GM21576 (cell line): ENCODE results near the gene EIF4B.
"Not testable (repeated sequence)": the region's sequence is repeated elsewhere in the genome, so short reads cannot be mapped to it uniquely, and the experiment has no call there.

Experiments
- ATAC-seq: cut with Tn5 transposase; IDR thresholded peaks from one replicate; pipeline ENCODE4 v1.9.1; 2021; ENCODE audit warnings: mild to moderate bottlenecking, moderate library complexity; ENCODE audit not compliant: unreplicated experiment

Gene EIF4B

DNA sequence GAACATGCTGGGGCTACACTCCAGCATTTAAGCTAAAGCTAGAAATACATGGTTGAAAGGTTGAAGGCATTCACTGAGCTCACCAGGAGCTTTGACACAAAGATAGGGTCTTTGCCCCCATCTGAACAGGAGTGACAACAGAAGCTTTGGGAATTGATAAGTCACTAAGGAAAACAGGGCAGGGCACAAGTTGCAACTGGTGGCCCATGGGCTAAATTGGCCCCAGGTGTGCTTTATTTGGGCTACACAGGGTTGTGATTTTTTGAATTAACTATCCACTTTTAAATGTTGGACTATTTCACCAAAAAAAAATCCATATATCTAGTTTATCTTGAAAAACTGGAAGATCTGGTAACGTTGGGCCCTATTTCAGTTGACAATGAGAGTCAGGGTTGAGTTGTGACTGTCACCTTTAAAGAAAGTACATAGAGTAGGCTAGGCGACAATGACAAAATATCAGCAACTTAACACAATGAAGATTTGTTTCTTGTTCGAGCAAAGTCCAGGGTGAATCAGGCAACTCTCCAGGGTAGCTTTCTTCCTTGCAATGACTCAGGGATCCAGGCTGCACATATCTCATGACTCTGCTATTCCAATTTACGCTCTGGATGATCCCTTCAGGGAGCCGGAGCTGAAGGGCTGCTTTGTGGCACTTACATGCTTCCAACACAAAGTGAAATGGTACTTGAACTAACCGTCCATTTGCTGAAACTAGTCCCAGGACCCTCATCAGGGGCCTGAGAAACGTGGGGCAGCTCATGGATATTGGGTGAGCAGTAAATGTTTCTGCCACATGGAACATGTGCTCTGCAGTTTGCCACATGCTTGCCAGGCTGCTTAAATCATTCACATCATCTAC lies 13.3 kb upstream of the EIF4B start:
- no peak for ATAC-seq

DNA sequence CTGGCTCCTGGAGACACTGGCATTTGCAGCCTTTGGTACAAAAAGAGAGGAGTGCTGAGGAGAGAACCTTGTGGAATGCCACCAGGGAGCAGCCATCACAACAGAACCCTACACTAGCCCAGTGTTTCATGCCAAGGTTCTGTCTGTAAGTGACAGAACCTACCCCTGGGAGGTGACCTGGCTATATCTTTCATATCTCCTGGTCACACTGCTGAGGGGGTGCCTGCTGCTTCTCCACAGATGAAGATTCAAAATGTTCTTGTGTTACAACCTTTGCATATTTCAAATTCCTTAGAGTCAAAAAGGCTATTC lies 12.7 kb upstream of the EIF4B start:
- ATAC-seq, result no peak

DNA sequence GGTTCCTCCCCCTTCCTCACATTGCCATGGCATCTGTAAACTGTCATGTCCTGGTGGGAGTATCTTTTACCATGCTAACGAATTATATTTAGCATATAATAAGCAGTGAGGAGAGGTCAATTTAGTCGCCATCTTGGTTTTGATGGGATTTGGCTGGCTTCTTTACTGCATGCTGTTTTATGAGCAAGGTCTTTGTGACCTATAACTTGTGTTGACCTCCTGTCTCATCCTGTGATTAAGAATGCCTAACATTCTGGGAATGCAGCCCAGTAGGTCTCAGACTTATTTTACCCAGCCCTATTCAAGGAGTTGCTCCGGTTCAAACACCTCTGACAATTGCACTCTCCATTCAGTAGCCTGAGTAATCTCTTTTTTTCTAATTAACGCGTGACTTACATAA lies 2.1 kb upstream of the EIF4B start:
- ATAC-seq, result no peak

DNA sequence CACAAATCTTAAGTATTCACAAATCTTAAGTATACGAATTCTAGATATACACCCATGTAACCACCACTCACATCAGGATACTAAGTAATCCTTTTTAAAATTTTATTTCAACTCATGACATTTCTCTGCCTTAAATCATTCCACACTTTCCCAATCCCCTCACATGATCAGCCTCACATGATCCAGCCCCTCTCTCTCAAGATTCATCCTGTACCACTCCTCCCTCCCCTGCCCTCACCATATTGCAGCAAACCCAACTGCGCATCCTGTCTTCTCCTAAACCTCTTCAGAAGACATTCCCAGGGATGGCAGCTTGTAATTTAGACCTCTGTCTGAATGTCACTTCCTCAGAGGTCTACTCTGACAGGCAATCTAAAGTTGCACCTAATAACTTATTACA lies 1.7 kb upstream of the EIF4B start:
- no peak for ATAC-seq

DNA sequence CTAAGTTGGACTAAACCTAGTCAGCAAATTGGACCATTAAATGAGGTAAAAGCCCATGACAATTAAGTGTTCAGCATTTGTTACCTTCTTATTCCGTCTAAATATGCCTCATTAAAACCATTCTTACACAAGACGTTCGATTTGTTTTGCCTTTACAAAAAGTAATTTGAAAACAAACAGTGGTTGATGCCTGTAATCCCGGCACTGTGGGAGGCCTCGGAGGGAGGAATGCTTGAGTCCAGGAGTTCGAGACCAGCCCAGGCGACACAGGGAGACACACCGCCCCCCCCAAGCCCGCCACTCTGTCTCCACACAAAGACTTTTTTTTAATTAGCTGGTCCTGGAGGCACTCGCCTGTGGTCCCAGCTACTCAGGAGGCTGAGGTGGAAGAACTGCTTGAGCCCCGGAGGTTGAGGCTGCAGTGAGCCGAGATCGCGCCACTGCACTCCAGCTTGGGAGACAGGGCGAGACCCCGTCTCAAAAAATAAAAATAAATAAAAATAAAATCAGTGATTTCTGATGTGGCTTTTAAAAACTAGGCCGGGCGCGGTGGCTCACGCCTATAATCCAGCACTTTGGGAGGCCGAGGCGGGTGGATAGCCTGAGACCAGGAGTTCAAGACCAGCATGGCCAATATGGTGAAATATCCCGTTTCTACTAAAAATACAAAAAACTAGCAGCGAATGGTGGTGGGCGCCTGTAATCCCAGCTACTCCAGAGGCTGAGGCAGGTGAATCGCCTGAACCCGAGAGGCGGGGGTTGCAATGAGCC lies 856 bp upstream of the EIF4B start:
- ATAC-seq, result no peak

DNA sequence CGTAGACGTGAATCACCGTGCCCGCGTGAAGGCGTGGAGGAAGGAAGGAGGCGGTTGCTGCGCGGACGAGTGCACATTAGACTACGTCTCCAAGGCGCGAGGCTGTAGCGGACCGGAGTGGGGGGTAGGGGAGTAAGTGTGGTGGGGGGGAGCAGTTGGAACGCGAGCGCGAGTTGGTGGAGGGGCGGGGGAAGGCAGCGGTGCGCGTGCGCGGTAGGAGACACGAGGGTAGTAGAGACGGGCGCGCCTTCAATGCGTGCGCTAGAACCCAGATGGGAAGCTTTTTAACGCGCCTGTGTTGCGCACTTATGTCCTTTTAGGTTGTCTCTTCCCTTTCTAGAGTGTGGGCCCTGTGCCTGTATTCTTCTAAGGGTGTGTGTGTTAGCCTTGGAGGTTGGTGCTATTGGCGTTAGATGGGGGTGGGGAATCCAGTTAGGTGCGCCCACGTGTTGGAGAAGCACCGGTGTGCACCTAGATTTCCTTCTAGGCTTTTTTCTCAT lies 604 bp downstream of the EIF4B start:
- ATAC-seq, result no peak

DNA sequence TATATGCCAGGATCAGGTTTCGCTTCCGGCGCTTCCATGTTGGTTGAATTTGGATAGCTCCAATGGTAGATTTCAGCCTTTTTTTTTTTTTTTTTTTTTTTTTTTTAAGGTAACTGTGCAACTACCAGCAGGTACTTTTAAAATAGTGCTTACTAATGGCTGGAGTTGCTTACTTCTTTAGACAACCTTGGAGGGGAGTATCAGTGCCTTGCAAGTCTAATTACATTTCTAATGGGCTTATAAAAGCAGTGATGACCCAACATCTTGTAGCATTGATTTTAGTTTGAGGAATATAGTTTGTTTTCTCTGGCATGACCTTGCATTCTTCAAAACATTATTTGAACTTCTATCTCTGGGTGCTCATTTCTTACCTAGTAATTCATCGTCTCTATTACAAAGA lies 1.1 kb downstream of the EIF4B start:
- no peak for ATAC-seq

DNA sequence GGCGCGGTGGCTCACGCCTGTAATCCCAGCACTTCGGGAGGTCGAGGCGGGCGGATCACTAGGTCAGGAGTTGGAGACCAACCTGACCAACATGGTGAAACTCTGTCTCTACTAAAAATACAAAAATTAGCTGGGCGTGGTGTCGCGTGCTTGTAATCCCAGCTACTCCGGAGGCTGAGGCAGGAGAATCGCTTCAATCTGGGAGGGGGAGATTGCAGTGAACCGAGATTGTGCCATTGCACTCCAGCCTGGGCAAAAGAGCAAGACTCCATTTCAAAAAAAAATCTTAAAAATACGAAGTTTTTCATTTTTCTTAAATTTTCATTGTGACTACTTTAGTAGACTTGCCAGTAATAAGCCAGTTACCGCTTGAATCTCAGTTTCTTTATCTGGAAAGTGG lies 2.5 kb downstream of the EIF4B start:
- not testable (repeated sequence) for ATAC-seq

DNA sequence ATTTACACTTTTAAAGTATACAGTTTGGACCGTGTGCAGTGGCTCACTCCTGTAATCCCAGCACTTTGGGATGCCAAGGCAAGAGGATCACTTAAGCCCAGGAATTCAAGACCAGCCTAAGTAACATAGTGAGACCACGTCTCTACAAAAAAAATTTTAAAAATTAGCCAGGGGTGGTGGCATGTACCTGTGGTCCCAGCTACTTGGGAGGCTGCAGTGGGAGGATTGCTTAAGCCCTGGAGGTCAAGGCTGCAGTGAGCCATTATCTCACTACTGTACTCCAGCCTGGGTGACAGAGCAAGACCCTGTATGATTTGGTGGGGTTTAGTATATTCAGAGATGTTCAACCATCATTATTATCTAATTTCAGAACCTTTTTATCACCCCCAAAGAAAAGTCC lies 4.7 kb downstream of the EIF4B start:
- ATAC-seq, result no peak

DNA sequence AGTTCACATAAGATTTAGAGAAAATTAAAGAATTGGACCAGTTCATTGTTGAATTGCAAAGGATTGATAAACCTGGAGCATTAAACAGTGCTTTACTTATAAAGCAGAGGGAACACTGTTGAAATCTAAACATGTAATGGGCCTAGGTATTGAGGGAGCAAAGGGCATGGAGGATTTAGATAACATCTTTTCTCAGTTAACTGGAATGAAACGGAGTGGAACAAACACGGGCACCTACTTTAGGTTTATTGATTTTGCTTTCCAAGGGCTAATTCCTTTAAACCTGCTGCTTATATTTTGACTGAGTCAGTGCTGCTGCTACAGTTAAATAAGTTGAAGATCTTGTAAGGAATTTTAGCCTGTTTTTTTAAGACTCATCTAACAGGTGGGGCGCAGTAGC lies 5.6 kb downstream of the EIF4B start:
- ATAC-seq, result no peak

DNA sequence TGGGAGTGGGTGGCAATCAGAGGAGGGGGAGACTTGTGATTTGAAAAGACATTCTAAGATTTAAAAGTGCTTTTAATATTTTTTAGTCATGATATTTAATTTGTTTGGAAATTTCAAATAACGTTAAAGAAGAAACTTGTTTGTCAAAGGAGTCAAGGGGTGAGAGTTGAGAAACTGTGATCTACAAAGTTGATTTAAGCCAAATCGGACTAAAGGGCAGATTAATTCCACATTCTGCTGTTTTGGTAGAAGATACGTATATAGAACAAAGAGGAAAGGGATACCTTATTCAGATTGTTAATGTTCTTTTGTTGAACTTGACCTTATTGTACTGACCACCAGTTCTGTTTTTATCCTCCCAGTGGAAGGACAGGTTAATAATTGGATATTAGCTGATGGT lies 6.7 kb downstream of the EIF4B start:
- no peak for ATAC-seq

DNA sequence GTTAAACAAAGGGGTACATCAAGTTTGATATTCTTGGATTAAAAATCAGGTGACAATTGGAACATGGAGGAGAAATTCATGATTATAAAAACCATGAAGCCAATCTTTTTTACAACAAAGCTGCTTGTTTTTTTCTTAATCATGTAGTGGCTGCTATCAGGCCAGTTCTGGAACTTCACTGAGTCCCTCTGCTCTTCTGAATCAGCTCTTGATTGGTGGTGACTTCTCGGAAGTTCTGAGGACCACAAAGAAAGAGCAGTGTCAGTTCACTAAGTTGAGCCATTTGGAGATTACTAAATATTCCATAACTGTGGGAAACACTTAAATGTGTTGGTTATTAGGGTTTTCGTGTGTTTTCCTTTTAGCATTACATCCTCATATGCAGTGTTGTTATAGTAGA lies 8.5 kb downstream of the EIF4B start:
- ATAC-seq, result no peak

DNA sequence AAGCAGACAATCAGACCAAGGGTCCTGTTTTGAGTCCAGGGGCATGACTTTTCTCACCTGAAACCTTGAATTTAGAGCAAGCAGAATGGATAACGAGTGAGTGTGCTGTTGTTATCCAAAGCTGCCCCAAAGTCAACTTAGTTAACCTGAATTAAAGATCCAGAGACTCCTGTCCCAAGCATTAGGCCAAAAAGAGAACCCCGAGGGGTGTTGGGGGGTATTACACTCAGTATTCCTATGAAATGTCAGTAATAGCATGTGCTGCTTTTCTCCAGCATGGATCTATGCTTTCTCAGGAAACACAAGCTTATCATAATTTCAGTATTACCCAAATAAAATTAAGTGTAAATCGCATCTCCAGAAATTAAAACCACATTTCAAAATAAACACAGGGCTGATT lies 19.0 kb downstream of the EIF4B start:
- ATAC-seq, result no peak

DNA sequence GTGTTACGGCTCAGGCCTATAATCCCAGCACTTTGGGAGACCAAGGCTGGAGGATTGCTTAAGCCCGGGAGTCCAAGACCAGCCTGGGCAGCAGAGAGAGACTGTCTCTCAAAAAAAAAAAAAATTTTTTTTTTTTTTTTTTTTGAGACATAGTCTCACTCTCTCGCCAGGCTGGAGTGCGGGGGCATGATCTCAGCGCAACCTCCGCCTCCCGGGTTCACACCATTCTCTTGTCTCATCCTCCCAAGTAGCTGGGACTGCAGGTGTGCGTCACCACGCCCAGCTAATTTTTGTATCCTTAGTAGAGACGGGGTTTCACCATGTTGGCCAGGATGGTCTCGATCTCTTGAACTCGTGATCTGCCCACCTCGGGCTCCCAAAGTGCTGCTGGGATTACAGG lies 20.8 kb downstream of the EIF4B start:
- not testable (repeated sequence) for ATAC-seq

DNA sequence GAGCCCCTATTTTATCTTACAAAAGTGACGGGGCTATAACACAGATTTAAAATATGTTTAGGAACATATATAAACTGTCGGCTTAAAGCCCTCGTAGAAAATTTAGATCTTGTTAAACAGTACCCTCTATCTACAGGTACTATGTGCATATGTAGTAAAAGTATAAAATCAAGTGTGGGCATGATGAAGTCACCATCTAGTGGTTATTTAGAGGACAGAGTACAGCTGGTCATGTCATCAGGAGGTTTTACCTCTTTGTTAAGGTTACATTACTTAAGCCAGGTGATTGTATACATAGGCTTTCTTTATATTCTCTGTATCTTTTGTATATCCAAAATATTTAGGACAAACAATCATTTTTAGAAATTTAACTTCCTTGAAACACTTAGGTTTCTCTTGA lies 25.4 kb downstream of the EIF4B start:
- no peak for ATAC-seq

DNA sequence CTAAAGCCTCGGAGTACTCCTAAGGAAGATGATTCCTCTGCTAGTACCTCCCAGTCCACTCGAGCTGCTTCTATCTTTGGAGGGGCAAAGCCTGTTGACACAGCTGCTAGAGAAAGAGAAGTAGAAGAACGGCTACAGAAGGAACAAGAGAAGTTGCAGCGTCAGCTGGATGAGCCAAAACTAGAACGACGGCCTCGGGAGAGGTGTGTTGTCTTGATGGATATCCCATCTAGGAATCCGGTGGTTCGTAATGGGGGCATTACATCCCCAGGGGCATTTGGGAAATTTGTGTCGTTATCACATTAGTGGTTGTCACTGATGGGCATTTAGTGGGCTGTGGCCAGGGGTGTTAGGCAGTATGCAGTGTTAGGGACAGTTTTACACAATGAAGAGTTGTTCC lies 27.6 kb downstream of the EIF4B start:
- ATAC-seq, result not testable (repeated sequence)

DNA sequence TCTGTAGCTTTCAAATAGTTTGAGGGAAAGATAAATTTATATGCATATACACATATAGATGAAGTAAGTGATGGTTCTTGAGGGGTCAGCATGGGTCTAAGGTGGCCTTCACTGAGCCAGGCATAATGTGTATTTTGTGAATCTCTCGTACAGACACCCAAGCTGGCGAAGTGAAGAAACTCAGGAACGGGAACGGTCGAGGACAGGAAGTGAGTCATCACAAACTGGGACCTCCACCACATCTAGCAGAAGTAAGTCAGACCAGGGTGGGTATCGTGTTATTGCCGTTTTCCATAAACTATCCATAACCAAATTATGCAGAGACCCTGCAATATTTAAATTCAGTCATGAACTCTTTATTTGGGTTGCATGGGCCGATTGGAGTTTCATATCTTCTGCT lies 28.2 kb downstream of the EIF4B start:
- no peak for ATAC-seq

DNA sequence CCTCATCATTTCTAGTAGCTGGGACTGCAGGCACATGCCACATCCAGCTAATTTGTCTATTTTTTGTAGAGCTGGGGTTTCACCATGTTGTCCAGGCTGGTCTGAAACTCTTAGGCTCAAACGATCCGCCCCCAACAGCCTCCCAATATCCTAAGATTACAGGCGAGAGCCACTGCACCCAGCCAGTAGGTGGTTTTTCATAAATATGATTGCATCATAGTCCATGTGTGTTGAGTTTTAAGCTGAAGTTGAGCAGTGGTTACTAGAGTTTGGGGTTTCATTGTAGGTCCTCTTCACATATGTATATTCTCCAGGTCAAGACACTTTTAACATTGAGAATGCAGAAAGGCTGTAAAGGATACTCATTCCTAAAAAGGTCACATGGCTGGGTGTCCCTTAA lies 30.5 kb downstream of the EIF4B start:
- ATAC-seq, result no peak

DNA sequence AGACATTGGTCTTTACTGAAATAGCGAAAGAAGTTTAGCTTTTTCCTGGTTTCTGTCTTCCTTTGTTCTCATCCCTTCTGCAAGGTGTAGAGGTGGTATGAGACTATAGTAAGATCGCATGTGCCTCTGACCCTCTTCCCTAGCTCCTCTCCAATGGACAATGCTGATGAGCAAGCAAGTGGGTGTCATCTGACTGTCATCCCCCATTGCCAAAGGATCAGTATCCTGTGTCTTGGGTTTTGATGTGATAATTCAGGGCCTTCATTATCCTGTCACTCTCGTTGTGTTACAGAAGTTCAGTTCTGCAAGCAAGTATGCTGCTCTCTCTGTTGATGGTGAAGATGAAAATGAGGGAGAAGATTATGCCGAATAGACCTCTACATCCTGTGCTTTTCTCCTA lies 33.6 kb downstream of the EIF4B start:
- ATAC-seq, result no peak

DNA sequence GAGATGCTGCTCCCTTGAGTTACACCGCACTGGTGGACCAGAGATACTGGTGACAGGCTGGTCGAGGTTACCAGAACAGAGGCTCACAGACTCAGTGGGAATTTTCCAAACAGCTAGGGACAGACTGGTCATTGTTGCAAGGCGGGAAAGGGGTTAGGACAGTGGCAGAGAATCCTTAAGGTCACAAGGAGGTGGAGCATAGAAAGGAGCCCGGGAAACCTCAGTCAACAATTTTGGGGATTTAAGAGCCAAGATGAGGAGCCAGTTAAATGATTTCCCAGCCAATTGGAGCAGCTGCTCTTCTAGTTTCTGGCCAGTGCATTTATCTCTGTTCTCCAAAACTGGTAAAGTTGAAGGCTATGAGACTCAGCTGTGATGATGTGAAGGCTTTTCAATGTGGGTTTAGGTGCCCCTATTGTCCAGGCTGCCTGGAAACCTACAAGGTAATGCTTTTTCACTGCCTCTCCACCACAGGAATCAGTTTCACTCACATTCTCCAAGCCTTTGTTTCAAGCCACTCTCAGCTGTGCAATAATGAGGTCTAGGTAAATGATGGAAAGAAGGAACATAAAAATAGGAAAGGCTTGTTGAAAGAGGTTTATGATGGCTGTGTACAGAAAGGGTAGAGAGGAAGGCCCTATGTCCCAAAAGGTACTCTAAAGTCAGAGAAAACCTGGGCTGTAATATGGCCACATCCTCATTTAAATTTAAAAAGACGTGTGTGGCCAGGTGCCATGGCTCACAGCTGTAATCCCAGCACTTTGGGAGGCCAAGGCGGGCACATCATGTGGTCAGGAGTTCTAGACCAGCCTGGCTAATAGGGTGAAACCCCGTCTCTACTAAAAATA lies 36.6 kb downstream of the EIF4B start:
- no peak for ATAC-seq

DNA sequence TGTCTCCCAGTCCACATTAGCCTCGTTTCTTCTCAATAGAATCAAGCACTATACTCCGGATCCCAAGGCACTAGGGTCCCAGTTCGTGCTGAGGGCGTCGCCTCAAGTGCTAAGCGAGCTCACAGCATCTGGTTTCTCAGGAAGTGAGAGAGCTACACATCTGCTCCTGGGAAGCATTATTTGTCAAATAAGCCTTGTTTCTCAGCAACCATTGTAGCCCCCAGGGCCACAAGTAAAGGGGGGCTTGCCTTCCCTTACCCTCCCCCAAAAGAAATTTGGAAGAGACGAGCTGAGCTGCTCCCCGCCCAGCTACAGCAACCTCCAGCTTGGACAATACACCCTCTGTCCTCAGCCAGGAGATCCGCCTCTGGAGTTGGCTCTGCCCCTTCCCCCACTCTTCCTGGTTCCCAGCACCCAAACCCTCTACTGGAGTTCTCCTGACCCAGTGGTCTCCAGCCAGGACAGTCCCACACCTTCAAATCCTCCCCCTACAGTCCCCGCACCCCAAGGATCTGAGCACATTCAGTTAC lies 37.9 kb downstream of the EIF4B start:
- ATAC-seq, result no peak
